ENCODE results near the gene KCNJ3.

The KCNJ3 gene

GRCh38 chr2:154709215-154709614 is 10.7 kb downstream of the KCNJ3 start:
- DNase-seq, result no peak

GRCh38 chr2:154710078-154710477 is 11.6 kb downstream of the KCNJ3 start:
- DNase-seq, result no peak

GRCh38 chr2:154710685-154711084 is 12.2 kb downstream of the KCNJ3 start:
- no peak for DNase-seq

GRCh38 chr2:154713675-154714074 is 15.2 kb downstream of the KCNJ3 start:
- no peak for DNase-seq

GRCh38 chr2:154720651-154721050 is 22.2 kb downstream of the KCNJ3 start:
- DNase-seq, result no peak

GRCh38 chr2:154724194-154724797 is 25.8 kb downstream of the KCNJ3 start:
- DNase-seq, result no peak

- no peak for DNase-seq
These were observed 41.9 kb downstream of the KCNJ3 start for GRCh38 chr2:154740361-154740760.

- no peak for DNase-seq
These were observed 60.4 kb downstream of the KCNJ3 start for GRCh38 chr2:154758871-154759270.

GRCh38 chr2:154762638-154763037 is 64.1 kb downstream of the KCNJ3 start:
- DNase-seq, result no peak

- DNase-seq, result no peak
These were observed 73.3 kb downstream of the KCNJ3 start for GRCh38 chr2:154771664-154772284.

GRCh38 chr2:154776825-154777224 is 78.3 kb downstream of the KCNJ3 start:
- no peak for DNase-seq

- DNase-seq, result no peak
These were observed 95.9 kb downstream of the KCNJ3 start for GRCh38 chr2:154794406-154794805.

- DNase-seq, result no peak
These were observed 97.2 kb downstream of the KCNJ3 start for GRCh38 chr2:154795651-154796050.

- DNase-seq, result no peak
These were observed 106.0 kb downstream of the KCNJ3 start for GRCh38 chr2:154804451-154804850.

GRCh38 chr2:154813636-154814035 is 115.1 kb downstream of the KCNJ3 start:
- no peak for DNase-seq

- no peak for DNase-seq
These were observed 116.4 kb downstream of the KCNJ3 start for GRCh38 chr2:154814856-154815255.

- DNase-seq, result no peak
These were observed 126.9 kb downstream of the KCNJ3 start for GRCh38 chr2:154825358-154825757.

- no peak for DNase-seq
These were observed 128.3 kb downstream of the KCNJ3 start for GRCh38 chr2:154826827-154827226.

- DNase-seq, result no peak
These were observed 128.8 kb downstream of the KCNJ3 start for GRCh38 chr2:154827286-154827685.

GRCh38 chr2:154832711-154833110 is 134.2 kb downstream of the KCNJ3 start:
- no peak for DNase-seq

- no peak for DNase-seq
These were observed 138.1 kb downstream of the KCNJ3 start for GRCh38 chr2:154836632-154837031.

- no peak for DNase-seq
These were observed 138.5 kb downstream of the KCNJ3 start for GRCh38 chr2:154837035-154837434.

- no peak for DNase-seq
These were observed 146.0 kb downstream of the KCNJ3 start for GRCh38 chr2:154844513-154844912.

- DNase-seq, result no peak
These were observed 148.3 kb downstream of the KCNJ3 start for GRCh38 chr2:154846842-154847241.

- DNase-seq, result no peak
These were observed 151.0 kb downstream of the KCNJ3 start for GRCh38 chr2:154849482-154849881.
